GM12865 (cell line): ENCODE measurements around the gene AP5Z1.

Experiments
- DNase-seq: peaks from one replicate; pipeline ENCODE4 v3.0.0; 2010; ENCODE audit warnings: low read depth
- H3K4me3 ChIP-seq: 2 replicates; pipeline ENCODE4 v1.5.1; 2011; ENCODE audit warnings: mild to moderate bottlenecking, low read depth, low read length, control low read depth
- CTCF ChIP-seq: IDR thresholded peaks from 2 replicates; pipeline ENCODE4 v1.5.1; 2011; ENCODE audit warnings: low read length, control low read depth, low read depth, inconsistent platforms; ENCODE audit not compliant: insufficient read depth; ENCODE audit errors: missing control alignments

The AP5Z1 gene

GRCh38 chr7:4739528-4739992, 35.9 kb upstream of the AP5Z1 start:
- peak overlapping the region; percentile 25 for H3K4me3 ChIP-seq
- peak; percentile 64 for DNase-seq
- peak; percentile 22 for TF ChIP-seq CTCF

GRCh38 chr7:4740796-4741195, 34.6 kb upstream of the AP5Z1 start:
- TF ChIP-seq CTCF: no peak
- no peak overlapping the region for H3K4me3 ChIP-seq
- DNase-seq: no peak

DNA sequence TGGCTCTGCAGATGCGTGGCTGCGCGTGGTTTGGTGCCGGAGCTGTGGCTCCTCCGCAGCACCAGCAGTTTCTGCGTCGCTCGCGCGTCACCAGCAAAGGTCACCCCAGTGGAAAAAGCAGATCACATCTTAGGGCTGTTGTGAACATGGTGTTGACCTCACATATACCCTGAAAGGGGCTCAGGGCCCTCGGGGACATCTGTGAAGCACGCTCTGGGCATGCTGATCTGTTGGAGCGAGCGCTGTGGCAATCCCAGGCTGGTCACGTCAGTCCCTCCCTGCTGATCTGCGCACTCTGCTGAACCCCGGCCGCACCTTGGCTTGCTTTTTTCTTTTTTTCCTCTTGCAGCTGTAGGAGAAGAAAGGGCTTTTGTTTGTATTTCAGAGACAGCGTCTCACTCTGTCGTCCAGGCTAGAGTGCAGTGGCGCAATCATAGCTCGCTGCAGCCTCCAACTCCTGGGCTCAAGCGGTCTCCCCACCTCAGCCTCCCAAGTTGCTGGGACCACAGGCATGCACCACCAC, 33.3 kb upstream of the AP5Z1 start:
- no peak overlapping the region for H3K4me3 ChIP-seq
- no peak for DNase-seq
- TF ChIP-seq CTCF: no peak

DNA sequence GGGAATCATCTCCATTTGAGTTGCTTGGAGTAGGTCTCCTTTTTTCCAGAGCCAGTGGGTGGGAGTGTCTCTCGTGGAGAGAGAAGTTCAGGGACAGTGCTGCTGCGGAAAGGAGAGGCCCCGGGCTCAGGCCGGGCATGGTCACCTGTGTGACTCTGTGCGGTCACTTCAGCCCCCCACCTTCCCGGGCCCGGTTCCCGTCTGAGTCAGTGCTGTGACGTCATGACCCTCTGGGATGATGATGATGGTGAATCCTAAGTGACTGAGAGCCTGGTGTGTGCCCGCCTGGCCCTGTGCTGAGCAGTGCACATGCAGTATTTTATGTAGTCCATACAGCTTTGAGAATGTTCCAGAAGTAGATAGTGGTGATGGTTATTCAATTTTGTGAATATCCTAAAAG, 32.6 kb upstream of the AP5Z1 start:
- no peak for DNase-seq
- no peak overlapping the region for H3K4me3 ChIP-seq
- TF ChIP-seq CTCF: no peak

GRCh38 chr7:4744391-4745264, 30.8 kb upstream of the AP5Z1 start:
- DNase-seq: peak; percentile 93
- no peak for TF ChIP-seq CTCF
- H3K4me3 ChIP-seq: peak overlapping the region; percentile 63

- no peak for DNase-seq
- H3K4me3 ChIP-seq: peak overlapping the region; percentile 63
- no peak for TF ChIP-seq CTCF
These were observed 30.0 kb upstream of the AP5Z1 start for GRCh38 chr7:4745265-4745919.
